Panc1 (cell line): ENCODE measurements around the gene GLRA3. TPM values are rescaled to one million over a fixed set of nuclear protein-coding genes. Genes with fewer than 3 reads are reported as not detected.

Experiments used
- ATAC-seq: fragments of 200-7000 bp; cut with Tn5 transposase; 2 replicates; pipeline ENCODE4 v1.9.1; 2020; ENCODE audit warnings: mild to moderate bottlenecking, moderate library complexity
- BruUV-seq: library from RNA; stranded (reverse); fragments of 400-500 nt; replicated peaks from 2 replicates; lab custom pipeline; 2021; lab: Mats Ljungman, UMichigan
- CTCF ChIA-PET: fragments of 300-600 bp; sonication (Branson Sonifier 250); formaldehyde crosslinking; loops from one replicate; lab custom pipeline; 2022; ENCODE audit warnings: antibody characterized with exemption; lab: Charles Lee
- POLR2A ChIA-PET: fragments of 300-600 bp; sonication (Branson Sonifier 250); formaldehyde crosslinking; loops from one replicate; lab custom pipeline; 2022; ENCODE audit warnings: antibody characterized with exemption; lab: Charles Lee
- DNase-seq: peaks from one replicate; pipeline ENCODE4 v3.0.0-alpha.2; 2010; ENCODE audit warnings: low read depth, low spot score
- H3K27ac ChIP-seq: 2 replicates; pipeline ENCODE4 v1.5.1; 2011; ENCODE audit warnings: mild to moderate bottlenecking, low read length, inconsistent platforms
- H3K27me3 ChIP-seq: fragments of 200-500 bp; sonication (Bioruptor generic); 2 replicates; pipeline ENCODE4 v1.6.0; 2014; ENCODE audit warnings: low read length, inconsistent platforms; ENCODE audit not compliant: control insufficient read depth, insufficient read depth
- H3K36me3 ChIP-seq: fragments of 200-500 bp; sonication (Bioruptor generic); 2 replicates; pipeline ENCODE4 v1.5.1; 2014; ENCODE audit warnings: inconsistent platforms, mild to moderate bottlenecking, low read length, moderate library complexity; ENCODE audit not compliant: control insufficient read depth, insufficient read depth
- H3K4me1 ChIP-seq: 2 replicates; pipeline ENCODE4 v1.5.1; 2011; ENCODE audit warnings: inconsistent platforms, mild to moderate bottlenecking, low read length, moderate library complexity; ENCODE audit not compliant: control insufficient read depth, insufficient read depth
- H3K4me3 ChIP-seq, 2 experiments: 2 replicates each; pipeline ENCODE4 v1.5.1; 2011 to 2012; ENCODE audit warnings: low read depth in 2 of 2, low read length in 2 of 2, mild to moderate bottlenecking in 2 of 2, inconsistent platforms in 1 of 2, moderate library complexity in 1 of 2
- H3K9me3 ChIP-seq: fragments of 200-500 bp; sonication (Bioruptor generic); 2 replicates; pipeline ENCODE4 v1.5.1; 2014; ENCODE audit warnings: low read depth, mild to moderate bottlenecking, inconsistent platforms, low read length, moderate library complexity; ENCODE audit not compliant: control insufficient read depth, insufficient read depth
- CTCF ChIP-seq: fragments of 450-650 bp; IDR thresholded peaks from 2 replicates; pipeline ENCODE4 v1.5.1; 2017; ENCODE audit warnings: mild to moderate bottlenecking
- POLR2AphosphoS5 ChIP-seq: IDR thresholded peaks from 2 replicates; pipeline ENCODE4 v1.6.1; 2012; ENCODE audit warnings: mild to moderate bottlenecking, low read depth, low read length, moderate library complexity
- REST ChIP-seq, 2 experiments: IDR thresholded peaks; 2 replicates each; pipeline ENCODE4 v1.6.1; 2011 to 2012; ENCODE audit warnings: low read depth in 2 of 2, control low read depth in 1 of 2, low read length in 1 of 2, mild to moderate bottlenecking in 1 of 2, moderate library complexity in 1 of 2; ENCODE audit not compliant: insufficient read depth in 1 of 2
- SIN3A ChIP-seq: IDR thresholded peaks from 2 replicates; pipeline ENCODE4 v1.6.1; 2012; ENCODE audit warnings: low read depth, mild to moderate bottlenecking, low read length, moderate library complexity, borderline replicate concordance; ENCODE audit not compliant: insufficient read depth
- TCF7L2 ChIP-seq: IDR thresholded peaks from 2 replicates; pipeline ENCODE4 v1.6.1; 2011; ENCODE audit warnings: mild to moderate bottlenecking, low read depth, low read length, inconsistent platforms
- in situ Hi-C: cut with HindIII; loops from 2 replicates; pipeline ENCODE4 v1.10.0; 2016; ENCODE audit warnings: low sequenced_read_pairs, low pct_unique_long_range_greater_than_20kb
- intact Hi-C: fragments of 100-400 bp; cut with micrococcal nuclease; formaldehyde crosslinking; loops from one replicate; pipeline ENCODE4 v1.10.0; 2022; ENCODE audit not compliant: unreplicated experiment
- total RNA-seq: library from RNA; stranded (reverse); gene quantifications from one replicate; pipeline ENCODE4 v1.2.1, GENCODE V29; 2021; ENCODE audit not compliant: unreplicated experiment

The GLRA3 gene
- total RNA-seq, 1 experiment from 2014 or later: not detected

GRCh38 chr4:174689618-174690017 is 139.4 kb downstream of the GLRA3 start:
- Histone ChIP-seq H3K9me3 (no peaks in the 10 kb centered on the region), H3K4me3 (no peak overlapping the region), H3K27me3 (no peaks in the 10 kb centered on the region), H3K4me1 (no peaks in the 10 kb centered on the region), H3K36me3 (no peaks in the 10 kb centered on the region), H3K27ac (no peak overlapping the region)
- no peak for ATAC-seq
- intact Hi-C loops: no loop called here
- no peak for TF ChIP-seq SIN3A
- no peak for TF ChIP-seq CTCF
- no peak for TF ChIP-seq REST (IDR thresholded peaks at IDR 0.05; ENCODE audit: insufficient read depth in 1 of 2, low read depth in 2 of 2, low read length in 1 of 2)
- no peak for TF ChIP-seq POLR2AphosphoS5
- no peak for TF ChIP-seq TCF7L2
- POLR2A ChIA-PET: no interaction called here
- BruUV-seq: no TSS peak
- in situ Hi-C loops: no loop called here
- CTCF ChIA-PET: no interaction called here
- no peak for DNase-seq

- Histone ChIP-seq H3K4me1 (no peaks in the 10 kb centered on the region), H3K4me3 (no peak overlapping the region), H3K27me3 (no peaks in the 10 kb centered on the region), H3K27ac (no peak overlapping the region), H3K36me3 (no peaks in the 10 kb centered on the region), H3K9me3 (no peaks in the 10 kb centered on the region)
- intact Hi-C loops: no loop called here
- POLR2A ChIA-PET: no interaction called here
- TF ChIP-seq CTCF (no peak), SIN3A (no peak), TCF7L2 (no peak), REST (IDR thresholded peaks at IDR 0.05; ENCODE audit: insufficient read depth in 1 of 2, low read depth in 2 of 2, low read length in 1 of 2) (no peak), POLR2AphosphoS5 (no peak)
- no peak for DNase-seq
- BruUV-seq: no TSS peak
- CTCF ChIA-PET: no interaction called here
- in situ Hi-C loops: no loop called here
- no peak for ATAC-seq
Measured at GRCh38 chr4:174686826-174687225, 142.2 kb downstream of the GLRA3 start.
